Measurements from ENCODE around the gene SLC25A44.

DNA sequence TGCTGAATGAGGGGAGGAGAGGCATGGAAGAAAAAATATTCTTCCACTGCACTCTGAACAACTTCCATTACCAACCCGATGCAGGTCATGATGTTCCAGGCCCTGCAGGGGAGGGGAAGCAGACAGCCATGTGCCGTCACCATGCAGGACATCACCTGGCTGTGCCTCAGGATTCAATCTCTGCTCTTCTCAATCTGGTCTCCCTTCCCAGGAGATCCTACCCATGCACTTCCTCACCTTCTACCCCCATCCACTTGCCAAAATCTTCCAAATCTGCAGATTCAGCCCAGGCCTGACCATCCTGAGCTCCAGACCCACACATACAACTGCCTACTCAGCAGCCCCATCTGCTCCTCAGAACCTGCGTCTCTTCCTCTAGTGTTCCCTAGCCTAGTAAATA is 59.7 kb downstream of the SLC25A44 start:
- TF ChIP-seq SUZ12 (IDR thresholded peaks at IDR 0.05; ENCODE audit: extremely low read depth, insufficient read depth, insufficient read length), result no peak
- no peak for TF ChIP-seq YY1 (IDR thresholded peaks at IDR 0.05; ENCODE audit: insufficient read depth, insufficient read length)
